ENCODE data around the gene CACNA1D.
A peak's percentile ranks its signal among the peaks of the same experiment; 100 is the strongest.

The CACNA1D gene

GRCh38 chr3:53509494-53509893 lies 15.1 kb downstream of the CACNA1D start:
- TF ChIP-seq, protein P1, sequence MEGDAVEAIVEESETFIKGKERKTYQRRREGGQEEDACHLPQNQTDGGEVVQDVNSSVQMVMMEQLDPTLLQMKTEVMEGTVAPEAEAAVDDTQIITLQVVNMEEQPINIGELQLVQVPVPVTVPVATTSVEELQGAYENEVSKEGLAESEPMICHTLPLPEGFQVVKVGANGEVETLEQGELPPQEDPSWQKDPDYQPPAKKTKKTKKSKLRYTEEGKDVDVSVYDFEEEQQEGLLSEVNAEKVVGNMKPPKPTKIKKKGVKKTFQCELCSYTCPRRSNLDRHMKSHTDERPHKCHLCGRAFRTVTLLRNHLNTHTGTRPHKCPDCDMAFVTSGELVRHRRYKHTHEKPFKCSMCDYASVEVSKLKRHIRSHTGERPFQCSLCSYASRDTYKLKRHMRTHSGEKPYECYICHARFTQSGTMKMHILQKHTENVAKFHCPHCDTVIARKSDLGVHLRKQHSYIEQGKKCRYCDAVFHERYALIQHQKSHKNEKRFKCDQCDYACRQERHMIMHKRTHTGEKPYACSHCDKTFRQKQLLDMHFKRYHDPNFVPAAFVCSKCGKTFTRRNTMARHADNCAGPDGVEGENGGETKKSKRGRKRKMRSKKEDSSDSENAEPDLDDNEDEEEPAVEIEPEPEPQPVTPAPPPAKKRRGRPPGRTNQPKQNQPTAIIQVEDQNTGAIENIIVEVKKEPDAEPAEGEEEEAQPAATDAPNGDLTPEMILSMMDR (IDR thresholded peaks at IDR 0.05), result no peak

GRCh38 chr3:53510508-53510907 lies 16.1 kb downstream of the CACNA1D start:
- TF ChIP-seq, protein P1 (IDR thresholded peaks at IDR 0.05), result no peak

- TF ChIP-seq, protein P1 (IDR thresholded peaks at IDR 0.05), result no peak
These were observed 16.8 kb downstream of the CACNA1D start for GRCh38 chr3:53511246-53511645.

GRCh38 chr3:53513556-53514190 lies 19.3 kb downstream of the CACNA1D start:
- TF ChIP-seq, protein P1 (IDR thresholded peaks at IDR 0.05), result peak; percentile 58

DNA sequence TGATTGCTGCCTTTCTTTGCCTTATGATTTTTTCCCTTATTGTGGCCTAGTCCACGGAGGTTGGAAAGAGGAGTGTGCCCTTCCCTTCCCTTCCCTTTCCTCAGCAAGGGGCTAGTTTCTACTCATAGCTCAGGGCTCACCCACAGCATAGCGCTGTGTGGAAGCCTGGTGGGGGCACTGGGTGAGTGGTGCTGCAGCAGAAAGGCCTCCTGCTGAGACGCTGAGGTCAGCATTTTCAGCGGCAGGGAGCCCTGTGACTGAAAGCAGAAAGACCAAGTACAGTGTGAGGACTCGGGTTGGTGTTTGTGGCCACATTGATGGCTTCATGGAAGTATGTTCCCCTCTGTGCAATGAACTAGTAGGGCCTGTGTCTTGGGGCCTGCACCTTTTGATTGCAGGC lies 21.9 kb downstream of the CACNA1D start:
- TF ChIP-seq, protein P1 (IDR thresholded peaks at IDR 0.05), result no peak

GRCh38 chr3:53518495-53518981 lies 24.1 kb downstream of the CACNA1D start:
- TF ChIP-seq, protein P1 (IDR thresholded peaks at IDR 0.05), result no peak

DNA sequence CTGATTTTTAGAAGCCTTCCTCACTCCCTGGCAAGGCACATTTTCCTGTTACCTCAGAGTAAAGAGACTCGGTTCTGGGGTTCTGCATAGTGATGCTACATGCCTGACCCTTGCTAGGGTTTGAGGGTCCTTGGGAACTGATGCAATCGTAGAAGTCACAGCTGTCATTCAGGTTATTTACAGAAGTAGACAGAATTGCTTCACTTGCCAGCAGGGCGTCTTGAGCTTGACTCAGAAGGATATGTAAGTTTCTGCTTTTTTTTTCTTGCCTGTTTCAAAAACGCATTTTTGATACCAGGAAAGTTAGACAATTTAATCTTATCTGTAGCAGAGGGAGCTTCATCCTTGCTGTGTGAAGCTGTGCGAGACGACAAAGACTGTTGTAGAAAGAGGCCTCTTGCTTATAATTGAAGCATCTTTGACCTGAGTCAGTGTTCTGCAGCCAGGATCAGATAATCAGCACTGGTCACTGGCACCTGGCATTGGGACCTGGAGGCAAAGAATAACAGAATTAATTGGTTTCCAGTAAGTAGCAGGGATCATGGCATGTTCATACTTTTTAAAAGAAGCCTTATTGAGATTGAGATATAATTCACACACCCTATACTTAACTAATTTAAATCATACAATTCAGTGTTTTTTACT lies 24.8 kb downstream of the CACNA1D start:
- TF ChIP-seq, protein P1 (IDR thresholded peaks at IDR 0.05), result no peak

Data from LNCAP (cell line).